IMR-90 (cell line): Measurements from ENCODE around the gene CDKN2A. TPM values are rescaled to one million over a fixed set of nuclear protein-coding genes. Genes with fewer than 3 reads are reported as not detected.

Source experiments
- ATAC-seq: fragments of 200-7000 bp; cut with Tn5 transposase; 2 replicates; pipeline ENCODE4 v1.9.1; 2020; ENCODE audit warnings: low read depth, mild to moderate bottlenecking, moderate library complexity
- BruUV-seq: library from RNA; stranded (reverse); fragments of 400-500 nt; replicated peaks from 2 replicates; lab custom pipeline; 2021; lab: Mats Ljungman, UMichigan
- CTCF ChIA-PET: fragments of 300-600 bp; formaldehyde crosslinking; extraction: SDS; loops from one replicate; lab custom pipeline; 2021; ENCODE audit warnings: antibody characterized with exemption; lab: Yijun Ruan, JAX
- POLR2A ChIA-PET: fragments of 300-600 bp; sonication (Branson Sonifier 250); formaldehyde crosslinking; loops from one replicate; lab custom pipeline; 2022; ENCODE audit warnings: antibody characterized with exemption; ENCODE audit not compliant: unreplicated experiment; lab: Charles Lee
- DNase-seq: peaks from one replicate; pipeline ENCODE4 v3.0.0; 2013
- H2AFZ ChIP-seq: replicated peaks from 2 replicates; pipeline ENCODE3; 2013; ENCODE audit warnings: low read length, mild to moderate bottlenecking; ENCODE audit not compliant: poor library complexity
- H2AK5ac ChIP-seq: 2 replicates; pipeline ENCODE4 v1.6.1; 2013; ENCODE audit warnings: low read depth, low read length, inconsistent platforms
- H2AK9ac ChIP-seq: replicated peaks from 2 replicates; pipeline ENCODE3; 2013; ENCODE audit warnings: mild to moderate bottlenecking, low read depth, low read length, moderate library complexity; ENCODE audit not compliant: poor library complexity
- H2BK120ac ChIP-seq: 2 replicates; pipeline ENCODE4 v1.6.1; 2013; ENCODE audit warnings: low read depth, low read length, inconsistent platforms
- H2BK15ac ChIP-seq: 3 replicates; pipeline ENCODE4 v1.6.1; 2013; ENCODE audit warnings: low read depth, low read length, inconsistent platforms
- H2BK20ac ChIP-seq: 2 replicates; pipeline ENCODE4 v1.6.1; 2013; ENCODE audit warnings: low read depth, mild to moderate bottlenecking, inconsistent platforms, low read length, moderate library complexity
- H2BK5ac ChIP-seq: 2 replicates; pipeline ENCODE4 v1.6.1; 2013; ENCODE audit warnings: mild to moderate bottlenecking, low read depth, low read length, inconsistent platforms; ENCODE audit not compliant: poor library complexity, severe bottlenecking
- H3K14ac ChIP-seq: replicated peaks from 2 replicates; pipeline ENCODE4 v1.6.1; 2013; ENCODE audit warnings: low read depth, low read length, inconsistent platforms
- H3K18ac ChIP-seq: 2 replicates; pipeline ENCODE4 v1.6.1; 2013; ENCODE audit warnings: low read depth, low read length, control low read depth
- H3K23ac ChIP-seq: 2 replicates; pipeline ENCODE4 v1.6.1; 2013; ENCODE audit warnings: low read depth, low read length, inconsistent platforms
- H3K27ac ChIP-seq: 2 replicates; pipeline ENCODE4 v1.5.1; 2013; ENCODE audit warnings: mild to moderate bottlenecking, control low read depth, low read length; ENCODE audit not compliant: insufficient read depth
- H3K27me3 ChIP-seq: 2 replicates; pipeline ENCODE4 v1.6.1; 2013; ENCODE audit warnings: low read length; ENCODE audit not compliant: control insufficient read depth, insufficient read depth
- H3K36me3 ChIP-seq: 2 replicates; pipeline ENCODE4 v1.6.1; 2013; ENCODE audit warnings: low read length, mixed read lengths; ENCODE audit not compliant: control insufficient read depth, insufficient read depth
- H3K4ac ChIP-seq: 2 replicates; pipeline ENCODE4 v1.6.1; 2013; ENCODE audit warnings: low read depth, low read length, inconsistent platforms
- H3K4me1 ChIP-seq: 2 replicates; pipeline ENCODE4 v1.6.1; 2013; ENCODE audit warnings: low read length, mixed read lengths; ENCODE audit not compliant: control insufficient read depth, insufficient read depth
- H3K4me2 ChIP-seq: 2 replicates; pipeline ENCODE4 v1.6.1; 2013; ENCODE audit warnings: low read depth, mild to moderate bottlenecking, control low read depth, low read length, moderate library complexity
- H3K4me3 ChIP-seq: 2 replicates; pipeline ENCODE4 v1.5.1; 2013; ENCODE audit warnings: low read depth, mild to moderate bottlenecking, control low read depth, low read length, moderate library complexity; ENCODE audit not compliant: insufficient read depth
- H3K56ac ChIP-seq: 2 replicates; pipeline ENCODE4 v1.6.1; 2013; ENCODE audit warnings: low read length, inconsistent platforms; ENCODE audit not compliant: insufficient read depth; ENCODE audit errors: extremely low read depth
- H3K79me1 ChIP-seq, 2 experiments: 2 replicates each; pipeline ENCODE4 v1.6.1; 2013; ENCODE audit warnings: low read length in 2 of 2, inconsistent platforms in 1 of 2, low read depth in 1 of 2
- H3K9ac ChIP-seq: 2 replicates; pipeline ENCODE4 v1.6.1; 2013; ENCODE audit warnings: low read depth, low read length, control low read depth
- H3K9me1 ChIP-seq: 2 replicates; pipeline ENCODE4 v1.6.1; 2013; ENCODE audit warnings: low read length, inconsistent platforms; ENCODE audit not compliant: insufficient read depth
- H3K9me3 ChIP-seq: 2 replicates; pipeline ENCODE4 v1.6.1; 2013; ENCODE audit warnings: low read length; ENCODE audit not compliant: control insufficient read depth, insufficient read depth
- H4K20me1 ChIP-seq: 2 replicates; pipeline ENCODE4 v1.6.1; 2013; ENCODE audit warnings: low read length, inconsistent platforms; ENCODE audit not compliant: insufficient read depth
- H4K5ac ChIP-seq: 2 replicates; pipeline ENCODE4 v1.6.1; 2013; ENCODE audit warnings: mild to moderate bottlenecking, low read depth, low read length, control low read depth
- H4K8ac ChIP-seq, 2 experiments: 2 replicates each; pipeline ENCODE4 v1.6.1; 2013; ENCODE audit warnings: low read depth in 2 of 2, low read length in 2 of 2, control low read depth in 1 of 2, inconsistent platforms in 1 of 2
- H4K91ac ChIP-seq: 2 replicates; pipeline ENCODE4 v1.6.1; 2013; ENCODE audit warnings: low read depth, low read length, inconsistent platforms; ENCODE audit not compliant: insufficient read depth
- BHLHE40 ChIP-seq: fragments of 150-350 bp; IDR thresholded peaks from 2 replicates; pipeline ENCODE4 v1.6.1; 2016; ENCODE audit warnings: mild to moderate bottlenecking, low read depth, low read length
- CTCF ChIP-seq: conservative IDR thresholded peaks from 2 replicates; pipeline ENCODE4 v1.5.1; 2012; ENCODE audit warnings: mild to moderate bottlenecking, low read depth, low read length, improper control_type of control experiment
- MXI1 ChIP-seq: IDR thresholded peaks from 2 replicates; pipeline ENCODE4 v1.6.1; 2012; ENCODE audit warnings: low read depth, mild to moderate bottlenecking, low read length, moderate library complexity, borderline replicate concordance
- RCOR1 ChIP-seq: IDR thresholded peaks from 2 replicates; pipeline ENCODE4 v1.6.1; 2012; ENCODE audit warnings: mild to moderate bottlenecking, low read length, improper control_type of control experiment; ENCODE audit not compliant: insufficient replicate concordance
- RFX5 ChIP-seq: IDR thresholded peaks from 2 replicates; pipeline ENCODE4 v1.8.0; 2012; ENCODE audit warnings: low read depth, mild to moderate bottlenecking, low read length, moderate library complexity
- USF2 ChIP-seq: fragments of 150-350 bp; IDR thresholded peaks from 2 replicates; pipeline ENCODE4 v1.6.1; 2017; ENCODE audit warnings: mild to moderate bottlenecking, antibody characterized with exemption, low read length, low read depth
- WGBS, 2 experiments: methylation state at CpG; one replicate each; pipeline versions ENCODE4 v1.1.5 to v1.1.7; 2013; ENCODE audit warnings: missing lambda C conversion rate in 2 of 2; ENCODE audit not compliant: insufficient read length in 1 of 2; ENCODE audit errors: extremely low coverage in 2 of 2; 5-methylcytosine and 5-hydroxymethylcytosine counted together
- dilution Hi-C: fragments of 300-500 bp; cut with HindIII; formaldehyde crosslinking; loops from one replicate; pipeline ENCODE4 v1.14.3; 2018; ENCODE audit warnings: low sequenced_read_pairs; ENCODE audit not compliant: unreplicated experiment
- in situ Hi-C: fragments of 300-500 bp; cut with MboI; formaldehyde crosslinking; loops from 3 replicates; pipeline ENCODE4 v1.14.3; 2019; ENCODE audit warnings: low sequenced_read_pairs, inconsistent platforms, mixed read lengths
- intact Hi-C: fragments of 100-400 bp; cut with micrococcal nuclease; formaldehyde crosslinking; loops from 2 replicates; pipeline ENCODE4 v1.10.0; 2022
- polyA plus RNA-seq, 3 experiments: library from polyadenylated mRNA; depleted of rRNA; stranded (reverse); fragments of >200 nt; gene quantifications; 2 replicates each; pipeline ENCODE4 v1.2.3, GENCODE V29; 2012; ENCODE audit warnings: low replicate concordance in 1 of 3
- total RNA-seq: library from RNA; depleted of rRNA; stranded (reverse); fragments of >200 nt; gene quantifications from 2 replicates; pipeline ENCODE4 v1.2.3, GENCODE V29; 2012

CDKN2A gene
- total and polyA plus RNA-seq, 2 of the 4 experiments (the other 2 are of a cell fraction), result 11.3 to 75.3 TPM

- TF ChIP-seq USF2, result no peak
These were observed 11.2 kb downstream of the CDKN2A start (continued) for GRCh38 chr9:21982861-21983560.

- no peaks in the 10 kb centered on the region for H4K20me1 ChIP-seq
- no peak overlapping the region for H4K8ac ChIP-seq
- no peaks in the 10 kb centered on the region for H3K79me1 ChIP-seq
- H3K9ac ChIP-seq, result no peak overlapping the region
- ATAC-seq (no peak), DNase-seq (no peak)
- peaks cover 7% of the 10 kb centered on the region for H3K27me3 ChIP-seq
- no peak overlapping the region for H3K56ac ChIP-seq
- no peak overlapping the region for H2BK15ac ChIP-seq
- ChIA-PET POLR2A (no interaction called here), CTCF (interaction anchor here (1.0 kb wide), 1 partner anchor 140 kb away, joined by 3 read pairs; no protein-coding TSS in a partner anchor)
- intact Hi-C loops, result no loop called here
- dilution Hi-C loops, result no loop called here
- no peaks in the 10 kb centered on the region for H3K9me1 ChIP-seq
- H2AK9ac ChIP-seq, result no peak overlapping the region
- no peak overlapping the region for H2BK20ac ChIP-seq
- no peak overlapping the region for H2BK120ac ChIP-seq
- no peak overlapping the region for H3K27ac ChIP-seq
- no peak overlapping the region for H3K18ac ChIP-seq
- no peak overlapping the region for H3K4me2 ChIP-seq
- in situ Hi-C loops, result loop anchor here (25.0 kb wide), 1 partner anchor 395 kb away; no protein-coding TSS in a partner anchor
- no peak overlapping the region for H2AFZ ChIP-seq
- no peak overlapping the region for H3K4ac ChIP-seq
- H4K91ac ChIP-seq, result no peak overlapping the region
- no peak for TF ChIP-seq BHLHE40
- TF ChIP-seq CTCF, result no peak
- no peak for TF ChIP-seq MXI1
- no peak for TF ChIP-seq RFX5
- TF ChIP-seq USF2, result no peak
- TF ChIP-seq RCOR1, result no peak
- H3K4me1 ChIP-seq, result no peaks in the 10 kb centered on the region
- no peak overlapping the region for H2BK5ac ChIP-seq
- no peak overlapping the region for H4K5ac ChIP-seq
- no peak overlapping the region for H3K4me3 ChIP-seq
- H3K23ac ChIP-seq, result no peak overlapping the region
- H2AK5ac ChIP-seq, result no peak overlapping the region
- WGBS, 2 experiments, result no CpG with 5 or more reads among the region's 1 CpG
- no TSS peak for BruUV-seq
- H3K36me3 ChIP-seq, result no peaks in the 10 kb centered on the region
- no peaks in the 10 kb centered on the region for H3K9me3 ChIP-seq
- H3K14ac ChIP-seq, result no peak overlapping the region
These were observed 11.8 kb downstream of the CDKN2A start for GRCh38 chr9:21982391-21982790.
